Activated T-helper 2 cell treated with anti-CD3 and anti-CD28 coated beads, Interferon-gamma antibody, Interleukin-2, Interleukin-4, amounts not matched to agents 10 μg/mL and 5 μg/mL and 100 μg/mL, durations not matched to agents 14 hours and 24 hours and 36 hours (primary cell): Measurements from ENCODE around the gene CDH4. TPM values are rescaled to one million over a fixed set of nuclear protein-coding genes. Genes with fewer than 3 reads are reported as not detected.

Experiments
- DNase-seq: peaks from one replicate; pipeline ENCODE4 v3.0.0; 2021; ENCODE audit warnings: low spot score
- H3K27ac Mint-ChIP-seq: one replicate; pipeline ENCODE4 v1.8.0; 2021; ENCODE audit warnings: mixed read lengths
- H3K27me3 Mint-ChIP-seq: one replicate; pipeline ENCODE4 v1.8.0; 2021; ENCODE audit warnings: low read depth, mixed read lengths
- H3K36me3 Mint-ChIP-seq: one replicate; pipeline ENCODE4 v1.8.0; 2021; ENCODE audit warnings: low read depth, mixed read lengths
- H3K4me1 Mint-ChIP-seq: one replicate; pipeline ENCODE4 v1.8.0; 2021; ENCODE audit warnings: low read depth, mixed read lengths
- H3K4me3 Mint-ChIP-seq: one replicate; pipeline ENCODE4 v1.8.0; 2021; ENCODE audit warnings: low read depth, mild to moderate bottlenecking, moderate library complexity, mixed read lengths
- H3K9me3 Mint-ChIP-seq: one replicate; pipeline ENCODE4 v1.8.0; 2021; ENCODE audit warnings: mixed read lengths
- intact Hi-C: fragments of 100-400 bp; cut with micrococcal nuclease; formaldehyde crosslinking; loops from one replicate; pipeline ENCODE4 v1.15.1; 2023
- total RNA-seq: library from RNA; stranded (reverse); gene quantifications from 2 replicates; pipeline ENCODE4 v1.2.3, GENCODE V29; 2022

The CDH4 gene
- total RNA-seq, 1 donor from 2014 or later = not detected

GRCh38 chr20:61605862-61606557 is 353.9 kb downstream of the CDH4 start:
- peaks cover 28% of the 10 kb centered on the region for H3K9me3 Mint-ChIP-seq
- no peak overlapping the region for H3K27ac Mint-ChIP-seq
- no peaks in the 10 kb centered on the region for H3K4me1 Mint-ChIP-seq
- intact Hi-C loops = no loop called here
- DNase-seq = no peak
- no peaks in the 10 kb centered on the region for H3K36me3 Mint-ChIP-seq
- no peak overlapping the region for H3K4me3 Mint-ChIP-seq
- no peaks in the 10 kb centered on the region for H3K27me3 Mint-ChIP-seq

- Mint-ChIP-seq H3K36me3 (no peaks in the 10 kb centered on the region), H3K9me3 (peaks cover 23% of the 10 kb centered on the region), H3K27ac (no peak overlapping the region), H3K4me3 (no peak overlapping the region), H3K4me1 (no peaks in the 10 kb centered on the region), H3K27me3 (no peaks in the 10 kb centered on the region)
- intact Hi-C loops = no loop called here
- DNase-seq = no peak
These were observed 356.4 kb downstream of the CDH4 start for GRCh38 chr20:61608275-61609085.

DNA sequence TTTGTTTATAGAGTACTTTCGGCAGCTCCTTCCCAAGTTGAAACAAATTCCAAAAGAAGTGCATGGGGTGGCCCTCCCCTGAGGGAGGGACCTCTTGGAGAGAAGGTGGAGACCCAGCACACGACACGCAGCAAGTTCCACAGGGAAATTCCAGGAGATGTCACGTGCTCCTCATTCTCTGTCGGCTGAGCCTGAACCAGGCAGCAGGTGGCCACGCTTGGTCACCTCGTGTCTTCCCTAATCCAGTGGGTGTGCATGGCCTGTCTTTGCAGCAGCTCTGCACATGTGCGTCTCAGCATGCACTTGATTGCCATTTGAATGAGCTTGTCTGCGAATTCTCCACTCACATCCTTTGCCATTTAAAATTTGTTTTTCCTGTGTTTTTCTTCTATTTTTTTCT is 357.4 kb downstream of the CDH4 start:
- H3K4me1 Mint-ChIP-seq = no peaks in the 10 kb centered on the region
- H3K36me3 Mint-ChIP-seq = no peaks in the 10 kb centered on the region
- intact Hi-C loops = no loop called here
- H3K9me3 Mint-ChIP-seq = peaks cover 23% of the 10 kb centered on the region
- H3K27ac Mint-ChIP-seq = no peak overlapping the region
- no peak overlapping the region for H3K4me3 Mint-ChIP-seq
- no peak for DNase-seq
- H3K27me3 Mint-ChIP-seq = no peaks in the 10 kb centered on the region

DNA sequence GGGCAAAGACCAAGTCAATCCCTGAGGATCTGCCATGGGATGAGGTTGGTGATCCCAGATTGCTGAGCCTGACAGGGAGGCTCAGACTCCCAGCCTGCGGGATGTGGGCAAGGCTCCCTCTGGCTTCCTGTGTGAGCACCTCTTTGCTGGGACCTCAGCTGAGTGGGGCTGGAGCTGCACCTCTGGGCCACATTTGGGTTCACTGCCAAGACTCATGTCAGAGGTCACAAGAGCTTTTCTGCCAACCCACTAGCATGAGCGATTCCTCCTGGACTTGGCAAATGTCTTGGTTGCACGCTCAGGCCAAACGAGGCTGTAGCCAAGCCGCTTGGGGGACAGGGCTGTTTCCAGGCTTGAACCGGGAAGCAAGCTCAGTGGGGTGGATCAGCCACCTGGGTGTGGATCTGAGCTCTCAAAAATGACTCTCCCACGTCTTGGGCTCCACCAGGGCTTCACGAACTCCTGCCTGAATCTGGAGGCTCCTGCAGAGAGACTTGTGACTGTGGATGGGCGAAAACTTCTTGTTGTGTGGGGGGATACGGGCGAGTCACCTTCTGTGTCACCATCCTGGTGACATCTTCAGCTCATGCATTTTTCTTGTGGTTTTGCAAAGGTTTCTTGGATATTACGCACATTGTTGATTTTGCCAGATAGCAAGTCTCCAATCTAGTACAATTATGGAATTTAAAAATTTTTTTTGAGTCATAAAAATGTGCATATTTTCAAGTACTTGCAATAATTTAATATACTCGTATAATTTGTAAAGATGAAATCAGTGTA is 359.5 kb downstream of the CDH4 start:
- H3K4me3 Mint-ChIP-seq = no peak overlapping the region
- DNase-seq = no peak
- no peaks in the 10 kb centered on the region for H3K27me3 Mint-ChIP-seq
- intact Hi-C loops = no loop called here
- no peaks in the 10 kb centered on the region for H3K4me1 Mint-ChIP-seq
- H3K27ac Mint-ChIP-seq = no peak overlapping the region
- no peaks in the 10 kb centered on the region for H3K36me3 Mint-ChIP-seq
- H3K9me3 Mint-ChIP-seq = peaks cover 13% of the 10 kb centered on the region

- H3K36me3 Mint-ChIP-seq = no peaks in the 10 kb centered on the region
- H3K4me1 Mint-ChIP-seq = no peaks in the 10 kb centered on the region
- no peak overlapping the region for H3K4me3 Mint-ChIP-seq
- peaks cover 17% of the 10 kb centered on the region for H3K9me3 Mint-ChIP-seq
- no peaks in the 10 kb centered on the region for H3K27me3 Mint-ChIP-seq
- intact Hi-C loops = no loop called here
- DNase-seq = no peak
- H3K27ac Mint-ChIP-seq = no peak overlapping the region
These were observed 362.1 kb downstream of the CDH4 start for GRCh38 chr20:61613917-61614705.

- no peak overlapping the region for H3K4me3 Mint-ChIP-seq
- DNase-seq = no peak
- no peaks in the 10 kb centered on the region for H3K36me3 Mint-ChIP-seq
- intact Hi-C loops = no loop called here
- peaks cover 18% of the 10 kb centered on the region for H3K9me3 Mint-ChIP-seq
- H3K27ac Mint-ChIP-seq = no peak overlapping the region
- no peaks in the 10 kb centered on the region for H3K27me3 Mint-ChIP-seq
- no peaks in the 10 kb centered on the region for H3K4me1 Mint-ChIP-seq
These were observed 362.6 kb downstream of the CDH4 start for GRCh38 chr20:61614706-61615100.

DNA sequence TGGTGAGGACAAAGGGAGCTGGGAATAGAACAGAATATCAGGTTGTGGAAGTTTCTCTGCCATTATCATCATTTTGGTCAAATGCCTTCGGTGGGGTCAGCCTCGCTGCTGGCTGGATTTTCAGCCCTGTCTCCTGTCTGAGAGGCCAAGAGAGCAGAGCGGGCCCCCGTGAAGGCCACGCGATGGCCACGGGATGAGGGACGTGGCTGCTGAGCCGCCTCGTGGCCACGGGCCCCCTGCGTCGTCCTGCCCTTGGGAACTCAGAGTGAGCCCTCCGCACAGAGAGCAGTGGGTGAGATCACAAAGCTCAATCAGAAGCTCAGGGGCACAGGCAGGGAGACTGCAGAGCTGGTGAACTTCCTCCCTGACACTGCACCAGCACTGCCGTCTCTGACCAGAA is 363.7 kb downstream of the CDH4 start:
- Mint-ChIP-seq H3K4me1 (no peaks in the 10 kb centered on the region), H3K36me3 (no peaks in the 10 kb centered on the region), H3K27me3 (no peaks in the 10 kb centered on the region), H3K4me3 (no peak overlapping the region), H3K9me3 (peaks cover 9% of the 10 kb centered on the region), H3K27ac (no peak overlapping the region)
- no peak for DNase-seq
- intact Hi-C loops = no loop called here

- no peak for DNase-seq
- intact Hi-C loops = no loop called here
- no peak overlapping the region for H3K27ac Mint-ChIP-seq
- H3K36me3 Mint-ChIP-seq = no peaks in the 10 kb centered on the region
- no peak overlapping the region for H3K4me3 Mint-ChIP-seq
- H3K27me3 Mint-ChIP-seq = no peaks in the 10 kb centered on the region
- H3K4me1 Mint-ChIP-seq = no peaks in the 10 kb centered on the region
- H3K9me3 Mint-ChIP-seq = peaks cover 9% of the 10 kb centered on the region
These were observed 367.7 kb downstream of the CDH4 start for GRCh38 chr20:61619751-61620150.

DNA sequence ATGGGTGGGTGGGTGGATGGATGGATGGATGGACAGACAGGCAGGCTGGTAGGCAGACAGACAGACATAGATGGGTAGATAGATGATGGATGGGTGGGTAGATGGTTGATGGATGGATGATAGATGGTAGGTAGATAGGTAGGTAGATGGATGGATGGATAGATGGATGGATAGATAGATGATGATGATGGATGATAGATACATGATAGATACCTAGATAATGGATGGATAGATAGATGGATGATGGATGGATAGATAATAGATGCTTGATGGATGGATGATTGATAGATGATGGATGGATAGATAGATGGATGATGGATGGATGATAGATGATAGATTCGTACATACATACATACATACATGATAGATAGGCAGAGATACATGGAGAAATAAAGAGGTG is 368.1 kb downstream of the CDH4 start:
- Mint-ChIP-seq H3K27ac (no peak overlapping the region), H3K4me3 (no peak overlapping the region), H3K27me3 (no peaks in the 10 kb centered on the region), H3K9me3 (peaks cover 9% of the 10 kb centered on the region), H3K36me3 (no peaks in the 10 kb centered on the region), H3K4me1 (no peaks in the 10 kb centered on the region)
- intact Hi-C loops = no loop called here
- no peak for DNase-seq

DNA sequence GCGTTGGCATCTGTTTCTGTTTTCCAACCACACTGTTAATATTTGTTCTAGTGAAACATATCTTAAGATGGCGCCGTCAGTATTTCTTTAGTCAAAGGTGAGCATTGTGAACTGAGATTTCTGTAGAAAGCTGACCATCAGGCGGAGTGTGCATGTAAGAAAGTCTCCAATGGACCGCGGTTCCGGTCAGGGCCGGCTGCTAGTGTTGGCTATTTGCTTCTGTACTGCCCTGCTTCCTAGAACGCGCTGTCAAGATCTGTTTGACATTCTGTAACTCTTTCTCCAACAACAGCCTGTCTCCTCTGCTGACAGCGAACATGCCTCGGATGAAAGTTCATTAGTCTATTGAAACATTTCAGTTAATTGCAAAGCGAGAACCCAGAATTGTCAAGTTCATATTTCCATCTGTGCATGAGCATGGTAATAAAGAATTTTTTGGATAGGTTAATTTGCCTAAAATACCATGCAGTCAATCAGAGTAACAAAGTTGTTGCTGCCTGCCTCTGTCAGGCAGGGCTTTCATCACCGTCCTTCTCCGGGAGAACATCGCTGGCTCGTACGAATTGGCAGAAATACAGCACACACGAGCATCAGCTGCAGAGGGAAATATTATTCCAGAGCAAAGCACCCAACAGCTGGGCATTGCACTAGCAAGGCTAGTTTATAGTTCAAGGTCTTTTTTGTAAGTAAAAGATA is 369.1 kb downstream of the CDH4 start:
- DNase-seq = no peak
- Mint-ChIP-seq H3K9me3 (peaks cover 9% of the 10 kb centered on the region), H3K27me3 (no peaks in the 10 kb centered on the region), H3K27ac (no peak overlapping the region), H3K4me1 (no peaks in the 10 kb centered on the region), H3K36me3 (no peaks in the 10 kb centered on the region), H3K4me3 (no peak overlapping the region)
- intact Hi-C loops = no loop called here

DNA sequence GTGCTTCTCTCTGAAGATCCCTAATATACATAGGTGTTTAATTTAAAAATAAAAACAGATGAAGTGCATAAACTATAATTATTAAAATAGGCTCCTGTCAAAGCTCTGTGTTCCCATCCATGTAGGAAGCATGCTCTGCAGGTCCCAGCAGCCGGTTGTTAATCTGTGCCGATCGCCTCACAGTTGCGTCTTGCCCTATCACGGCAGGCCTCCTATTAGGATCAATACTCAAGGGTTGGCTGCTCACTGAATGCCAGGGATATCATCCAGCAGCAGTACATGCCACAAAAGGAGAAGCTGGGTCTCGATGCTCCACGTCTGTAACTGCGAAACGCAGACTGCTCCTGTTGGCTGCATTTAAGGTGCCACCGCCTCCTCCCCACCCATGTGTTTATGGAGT is 369.8 kb downstream of the CDH4 start:
- Mint-ChIP-seq H3K4me3 (no peak overlapping the region), H3K9me3 (peaks cover 9% of the 10 kb centered on the region), H3K27ac (no peak overlapping the region), H3K4me1 (no peaks in the 10 kb centered on the region), H3K27me3 (no peaks in the 10 kb centered on the region), H3K36me3 (no peaks in the 10 kb centered on the region)
- intact Hi-C loops = no loop called here
- no peak for DNase-seq

GRCh38 chr20:61623451-61623850 is 371.4 kb downstream of the CDH4 start:
- no peaks in the 10 kb centered on the region for H3K27me3 Mint-ChIP-seq
- no peak overlapping the region for H3K4me3 Mint-ChIP-seq
- no peak for DNase-seq
- intact Hi-C loops = no loop called here
- no peak overlapping the region for H3K27ac Mint-ChIP-seq
- H3K36me3 Mint-ChIP-seq = no peaks in the 10 kb centered on the region
- H3K4me1 Mint-ChIP-seq = no peaks in the 10 kb centered on the region
- H3K9me3 Mint-ChIP-seq = peaks cover 5% of the 10 kb centered on the region
